ENCODE data around the gene KANSL3. TPM values are rescaled to one million over a fixed set of nuclear protein-coding genes. Genes with fewer than 3 reads are reported as not detected.

The KANSL3 gene
- total RNA-seq, 2 experiments from 2014 or later, result 47.2 to 52.4 TPM

DNA sequence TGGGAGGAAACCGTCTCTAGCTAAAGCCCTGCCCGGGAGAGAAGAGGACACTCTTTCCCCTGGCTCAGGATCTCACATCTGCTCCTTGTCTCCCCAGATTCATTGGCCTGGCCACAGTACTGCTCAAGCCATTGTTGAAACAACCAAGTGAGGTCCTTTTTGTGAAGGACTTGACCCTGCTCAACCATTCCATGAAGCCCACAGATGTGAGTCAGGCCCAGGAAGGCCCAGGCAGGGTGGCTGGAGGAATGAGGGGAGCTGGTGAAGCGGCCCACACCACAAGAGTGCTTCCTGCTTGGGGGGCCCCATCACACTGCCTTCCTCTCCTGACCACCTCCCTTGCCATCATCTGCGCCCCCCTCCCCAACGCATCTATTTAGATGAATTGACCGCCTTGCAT is 9.6 kb upstream of the KANSL3 start:
- Mint-ChIP-seq H3K4me3 (no peak overlapping the region), H3K4me1 (no peaks in the 10 kb centered on the region), H3K27ac (no peak overlapping the region), H3K36me3 (ENCODE audit: low read depth) (no peaks in the 10 kb centered on the region), H3K9me3 (no peaks in the 10 kb centered on the region), H3K27me3 (no peaks in the 10 kb centered on the region)
- ChIA-PET POLR2A (no interaction called here), CTCF (interaction anchor here (0.6 kb wide), 1 partner anchor 12 kb away, joined by 3 read pairs; no protein-coding TSS in a partner anchor)
- no peak for DNase-seq

DNA sequence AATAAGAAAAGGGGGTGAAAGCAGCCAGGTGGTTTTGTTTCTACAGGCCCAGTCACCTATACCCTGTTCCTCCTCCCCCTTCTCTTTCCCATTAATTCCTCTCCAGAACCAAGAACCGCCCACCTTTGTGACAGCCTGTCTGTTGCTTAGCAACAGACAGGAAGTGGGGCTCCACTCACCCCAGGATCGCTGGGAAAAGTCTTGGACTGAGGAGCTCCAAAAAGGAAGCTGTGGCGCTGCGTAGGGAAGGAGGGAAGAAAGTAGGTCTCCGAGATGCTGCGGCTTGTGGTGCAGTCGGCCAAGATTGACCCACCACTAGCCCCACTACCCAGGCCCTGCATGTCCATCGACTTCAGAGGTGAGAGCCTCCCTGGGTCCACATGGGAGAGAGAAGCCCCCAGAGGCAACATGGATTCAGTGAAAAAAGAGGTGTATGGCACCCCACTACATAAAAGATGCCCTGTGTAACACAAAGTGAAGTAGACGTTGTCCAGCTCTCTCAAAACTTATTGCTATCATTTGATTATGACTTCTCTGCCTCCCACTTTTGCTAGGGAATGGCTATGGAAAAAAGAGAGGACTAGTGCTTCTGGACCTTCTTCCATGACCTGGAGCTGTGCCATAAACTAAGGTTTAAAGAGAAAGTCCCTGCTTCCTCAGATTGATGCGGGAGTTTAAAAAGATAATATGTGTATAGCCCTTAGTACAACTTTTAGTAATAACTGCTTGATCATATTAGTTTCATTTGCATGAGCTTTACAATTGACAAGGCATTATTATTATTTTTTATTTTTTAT is 4.7 kb upstream of the KANSL3 start, which contains the start of gene FER1L5:
FER1L5 (plus strand) TSS at position 201 of the 797 bp plus-strand sequence; CDS start at position 274, 73 bp downstream.
- Mint-ChIP-seq H3K36me3 (ENCODE audit: low read depth) (no peaks in the 10 kb centered on the region), H3K27me3 (peaks cover 9% of the 10 kb centered on the region), H3K4me1 (peaks cover 6% of the 10 kb centered on the region), H3K4me3 (no peak within 1 kb of the TSS), H3K9me3 (no peaks in the 10 kb centered on the region), H3K27ac (no peak within 1 kb of the TSS)
- CTCF ChIA-PET, result no interaction called here
- DNase-seq, result no peak
- POLR2A ChIA-PET, result no interaction called here

DNA sequence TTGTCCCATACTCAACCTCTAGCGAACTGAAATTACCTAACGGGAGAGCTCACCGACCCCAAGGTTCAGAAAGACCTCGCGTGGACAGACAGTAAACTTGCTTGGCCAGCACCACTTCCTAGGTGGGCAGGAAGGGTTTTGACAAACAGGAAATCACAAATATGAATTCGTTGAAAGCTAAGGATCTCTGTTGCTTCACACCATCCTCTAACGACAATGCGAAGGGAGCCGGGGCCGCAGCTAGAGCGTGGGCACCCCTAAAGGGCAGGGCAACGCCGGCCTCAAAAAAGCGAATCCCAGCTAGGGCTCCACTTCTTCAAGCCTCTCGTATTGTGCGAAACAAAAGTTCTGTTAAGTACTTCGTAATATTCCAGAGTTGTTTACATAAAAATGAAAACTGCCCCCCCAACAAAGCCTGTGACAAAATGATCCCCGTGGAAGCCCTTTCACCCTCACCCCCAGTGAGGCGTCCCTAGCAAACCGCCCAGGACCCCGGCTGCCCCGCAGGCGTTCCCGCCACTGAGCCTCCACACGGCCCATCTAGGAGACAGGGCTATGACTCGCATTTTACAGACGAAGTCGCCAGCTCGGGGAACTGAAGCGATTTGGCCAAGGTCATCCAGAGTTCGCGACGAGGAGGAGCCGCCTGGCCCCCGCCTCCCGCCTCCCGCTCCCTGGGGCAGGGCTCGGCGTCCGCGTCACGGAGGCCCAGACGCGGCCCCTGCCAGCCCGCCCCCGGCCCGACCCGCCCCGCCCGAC is 548 bp downstream of the KANSL3 start:
- Mint-ChIP-seq H3K36me3 (ENCODE audit: low read depth) (peaks cover 37% of the 10 kb centered on the region), H3K4me3 (peak overlapping the region; percentile 96), H3K4me1 (peaks cover 37% of the 10 kb centered on the region), H3K27ac (peak overlapping the region; percentile 97), H3K27me3 (peaks cover 9% of the 10 kb centered on the region), H3K9me3 (no peaks in the 10 kb centered on the region)
- ChIA-PET POLR2A (interaction anchor here (0.6 kb wide), 1 partner anchor 221 kb away, joined by 3 read pairs; no protein-coding TSS in a partner anchor), CTCF (interaction anchor here (0.6 to 2.3 kb wide), 7 partner anchors 12 to 312 kb away, joined by 3 to 7 read pairs (median 3); partner anchors contain the start of gene ITPRIPL1)
- DNase-seq, result peak; percentile 81

DNA sequence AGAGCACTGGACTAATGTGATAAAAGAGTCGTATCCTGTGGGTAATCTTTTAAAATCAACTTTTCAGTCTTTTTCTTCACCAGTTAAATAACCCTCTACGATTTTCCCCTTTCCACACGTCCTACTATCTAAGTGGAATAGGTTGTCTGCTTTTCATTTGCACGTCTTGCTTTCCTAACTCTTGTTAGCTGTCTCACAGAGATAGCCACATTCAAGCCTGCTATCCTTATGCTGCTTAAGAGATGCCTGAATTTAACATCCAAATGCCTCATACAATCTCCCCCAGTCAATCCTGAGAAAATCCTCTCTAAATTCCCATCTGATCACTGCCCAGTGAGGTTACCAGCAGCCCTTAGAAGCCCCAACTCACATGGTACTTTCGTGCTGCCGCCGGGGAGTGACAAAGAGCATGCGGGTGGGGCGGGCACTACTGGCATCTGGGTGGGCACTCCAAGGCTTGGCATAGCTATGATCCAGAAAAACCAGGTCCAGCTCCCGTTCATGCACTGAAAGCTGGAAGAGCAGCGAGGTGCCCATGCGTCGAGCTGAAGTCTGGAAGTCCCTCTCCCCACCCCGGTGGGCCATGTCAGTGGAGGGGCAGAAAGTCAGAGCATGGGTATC is 1.5 kb downstream of the KANSL3 start:
- H3K4me1 Mint-ChIP-seq, result peaks cover 40% of the 10 kb centered on the region
- POLR2A ChIA-PET, result no interaction called here

DNA sequence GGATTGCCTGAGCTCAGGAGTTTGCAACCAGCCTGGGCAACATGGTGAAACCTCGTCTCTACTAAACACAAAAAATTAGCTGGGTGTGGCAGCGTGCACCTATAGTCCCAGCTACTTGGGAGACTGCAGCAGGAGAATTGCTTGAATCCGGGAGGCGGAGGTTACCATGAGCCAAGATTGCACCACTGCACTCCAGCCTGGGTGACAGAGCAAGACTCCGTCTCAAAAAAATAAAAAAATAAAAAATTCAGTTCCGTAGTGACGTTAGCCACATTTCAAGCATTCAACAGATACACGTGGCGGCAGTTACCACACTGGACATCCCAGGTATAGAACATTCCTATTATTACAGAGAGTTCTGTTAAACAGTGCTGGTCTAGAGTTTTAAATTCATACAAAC is 4.5 kb downstream of the KANSL3 start:
- H3K36me3 Mint-ChIP-seq (ENCODE audit: low read depth), result peaks cover 61% of the 10 kb centered on the region
- ChIA-PET POLR2A (no interaction called here), CTCF (interaction anchor here (0.6 to 0.7 kb wide), 3 partner anchors 31 to 241 kb away, joined by 3 to 4 read pairs (median 3); no protein-coding TSS in a partner anchor)
- no peak overlapping the region for H3K27ac Mint-ChIP-seq
- DNase-seq, result no peak
- no peak overlapping the region for H3K4me3 Mint-ChIP-seq
- no peaks in the 10 kb centered on the region for H3K9me3 Mint-ChIP-seq
- H3K4me1 Mint-ChIP-seq, result peaks cover 36% of the 10 kb centered on the region
- no peaks in the 10 kb centered on the region for H3K27me3 Mint-ChIP-seq

More for the DNA sequence above, 1.5 kb downstream of the KANSL3 start:
- no peak for DNase-seq
- CTCF ChIA-PET, result interaction anchor here (1.6 to 2.3 kb wide), 2 partner anchors 13 kb away, joined by 5 to 7 read pairs; no protein-coding TSS in a partner anchor
- Mint-ChIP-seq H3K36me3 (ENCODE audit: low read depth) (peaks cover 42% of the 10 kb centered on the region), H3K4me3 (peak overlapping the region; percentile 96), H3K27ac (peak overlapping the region; percentile 97), H3K27me3 (peaks cover 9% of the 10 kb centered on the region), H3K9me3 (no peaks in the 10 kb centered on the region)

DNA sequence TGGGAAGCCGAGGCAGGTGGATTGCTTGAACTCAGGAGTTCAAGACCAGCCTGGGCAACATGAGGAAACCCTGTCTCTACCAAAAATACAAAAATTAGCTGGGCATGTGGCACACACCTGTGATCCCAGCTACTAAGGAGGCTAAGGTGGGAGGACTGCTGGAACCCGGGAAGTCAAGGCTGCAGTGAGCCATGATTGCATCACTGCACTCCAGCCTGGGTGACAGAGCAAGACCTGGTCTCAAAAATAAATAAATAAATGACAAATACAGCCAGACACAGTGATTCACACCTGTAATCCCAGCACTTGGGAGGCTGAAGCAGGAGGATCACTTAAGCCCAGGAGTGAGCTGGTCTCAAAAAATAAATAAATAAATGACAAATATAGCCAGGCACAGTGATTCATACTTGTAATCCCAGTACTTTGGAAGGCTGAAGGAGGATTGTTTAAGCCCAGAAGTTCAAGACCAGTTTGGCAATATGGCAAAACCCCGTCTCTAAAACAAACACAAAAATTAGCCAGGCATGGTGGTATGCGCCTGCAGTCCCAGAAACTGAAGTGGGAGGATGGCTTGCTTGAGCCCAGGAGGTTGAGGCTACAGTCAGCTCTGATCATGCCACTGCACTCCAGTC is 6.2 kb downstream of the KANSL3 start:
- Mint-ChIP-seq H3K4me3 (no peak overlapping the region), H3K27me3 (no peaks in the 10 kb centered on the region), H3K36me3 (ENCODE audit: low read depth) (peaks cover 63% of the 10 kb centered on the region), H3K9me3 (no peaks in the 10 kb centered on the region), H3K4me1 (peaks cover 32% of the 10 kb centered on the region), H3K27ac (no peak overlapping the region)
- DNase-seq, result no peak
- ChIA-PET CTCF (interaction anchor here (1.1 kb wide), 1 partner anchor 14 kb away, joined by 3 read pairs; no protein-coding TSS in a partner anchor), POLR2A (no interaction called here)

DNA sequence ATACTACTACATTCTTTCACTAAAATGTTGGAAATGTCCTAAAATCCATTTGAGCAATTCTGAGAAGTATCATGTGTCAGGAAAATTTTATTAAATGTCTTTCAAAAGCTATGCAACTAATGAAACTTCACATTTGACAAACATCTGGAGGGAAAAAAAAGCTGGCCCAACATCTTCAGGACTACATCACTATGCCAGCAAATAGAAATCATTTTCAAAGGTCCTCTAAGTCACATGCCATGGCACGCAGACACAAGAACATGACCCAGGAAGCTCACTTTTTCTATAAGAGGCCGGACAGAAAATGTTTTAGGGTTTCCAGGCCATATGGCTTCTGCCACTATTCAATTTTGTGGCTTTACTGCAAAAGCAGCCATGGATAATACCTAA is 11.6 kb downstream of the KANSL3 start:
- Mint-ChIP-seq H3K4me1 (peaks cover 20% of the 10 kb centered on the region), H3K36me3 (ENCODE audit: low read depth) (peaks cover 39% of the 10 kb centered on the region), H3K27me3 (no peaks in the 10 kb centered on the region), H3K9me3 (no peaks in the 10 kb centered on the region), H3K27ac (no peak overlapping the region), H3K4me3 (no peak overlapping the region)
- ChIA-PET CTCF (interaction anchor here (0.9 kb wide), 1 partner anchor 11 kb away, joined by 3 read pairs; no protein-coding TSS in a partner anchor), POLR2A (no interaction called here)
- no peak for DNase-seq

DNA sequence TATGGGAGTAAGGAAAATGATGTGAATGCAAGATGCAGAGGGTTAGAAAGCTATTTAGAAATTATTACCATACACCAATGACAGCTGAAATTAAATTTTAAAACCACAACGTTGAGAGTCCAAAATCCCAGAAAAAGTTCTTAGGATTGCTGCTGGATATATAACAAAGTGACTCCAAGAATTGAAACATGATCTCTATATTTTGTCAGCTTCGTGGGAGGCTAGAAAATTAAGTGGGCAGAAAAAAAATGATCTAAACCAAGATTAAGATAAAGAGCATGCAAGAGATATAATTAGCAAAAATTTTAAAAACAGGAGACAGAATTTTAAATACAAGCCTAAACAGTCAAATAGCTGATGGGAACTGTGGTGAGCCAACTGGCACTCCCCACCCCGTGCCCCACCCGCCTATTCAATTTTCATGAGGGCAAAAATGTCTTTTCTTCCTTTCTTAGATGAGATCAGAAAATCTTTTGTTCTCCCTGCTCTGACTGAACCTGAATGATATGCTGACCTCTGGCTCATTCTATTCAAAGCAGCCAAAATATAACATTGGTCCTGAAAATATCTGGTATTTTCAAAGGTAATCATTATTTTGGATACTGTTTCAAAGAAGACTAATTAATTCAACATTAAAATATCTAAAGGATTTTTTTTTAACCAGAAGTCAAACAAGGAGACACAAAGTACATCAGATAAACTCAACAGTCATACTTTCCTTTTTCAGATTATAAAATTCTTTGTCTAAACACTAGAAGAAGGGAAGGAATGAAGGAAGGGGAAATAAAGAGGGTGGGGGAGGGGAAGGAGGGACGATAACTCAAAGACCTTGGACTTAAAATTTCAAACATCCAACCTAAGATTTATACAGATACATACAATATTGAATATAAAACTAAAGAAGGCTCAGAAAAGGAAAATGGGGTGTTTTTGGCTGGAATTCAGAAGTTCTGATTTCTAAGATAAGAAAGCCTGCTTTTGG is 12.2 kb downstream of the KANSL3 start:
- no peaks in the 10 kb centered on the region for H3K9me3 Mint-ChIP-seq
- ChIA-PET POLR2A (no interaction called here), CTCF (interaction anchor here (0.6 kb wide), 1 partner anchor 72 kb away, joined by 4 read pairs; no protein-coding TSS in a partner anchor)

DNA sequence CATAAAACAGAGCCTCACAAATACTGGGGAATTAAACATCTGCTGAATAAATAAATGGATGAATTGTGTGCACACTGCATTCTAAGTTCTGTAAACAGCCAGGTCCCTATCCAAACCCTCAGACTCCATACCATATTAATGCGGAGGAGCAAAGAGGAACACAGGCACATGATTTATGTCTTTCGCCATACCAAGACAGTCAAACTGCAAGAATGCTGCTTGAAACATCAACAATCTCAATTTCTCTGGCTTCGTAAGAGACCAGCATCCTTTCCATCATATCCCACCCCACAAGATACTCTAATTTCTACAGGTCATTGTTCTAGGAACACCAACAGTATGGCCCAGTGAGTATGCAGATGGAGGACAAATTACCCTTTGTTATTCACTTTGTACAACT is 15.0 kb downstream of the KANSL3 start:
- Mint-ChIP-seq H3K9me3 (no peaks in the 10 kb centered on the region), H3K27me3 (no peaks in the 10 kb centered on the region), H3K4me1 (peaks cover 25% of the 10 kb centered on the region), H3K36me3 (ENCODE audit: low read depth) (peaks cover 35% of the 10 kb centered on the region), H3K4me3 (no peak overlapping the region), H3K27ac (no peak overlapping the region)
- ChIA-PET CTCF (no interaction called here), POLR2A (no interaction called here)
- DNase-seq, result no peak

More for the DNA sequence above, 12.2 kb downstream of the KANSL3 start:
- Mint-ChIP-seq H3K27me3 (no peaks in the 10 kb centered on the region), H3K36me3 (ENCODE audit: low read depth) (peaks cover 34% of the 10 kb centered on the region), H3K4me3 (no peak overlapping the region), H3K4me1 (peaks cover 20% of the 10 kb centered on the region), H3K27ac (no peak overlapping the region)
- DNase-seq, result no peak

DNA sequence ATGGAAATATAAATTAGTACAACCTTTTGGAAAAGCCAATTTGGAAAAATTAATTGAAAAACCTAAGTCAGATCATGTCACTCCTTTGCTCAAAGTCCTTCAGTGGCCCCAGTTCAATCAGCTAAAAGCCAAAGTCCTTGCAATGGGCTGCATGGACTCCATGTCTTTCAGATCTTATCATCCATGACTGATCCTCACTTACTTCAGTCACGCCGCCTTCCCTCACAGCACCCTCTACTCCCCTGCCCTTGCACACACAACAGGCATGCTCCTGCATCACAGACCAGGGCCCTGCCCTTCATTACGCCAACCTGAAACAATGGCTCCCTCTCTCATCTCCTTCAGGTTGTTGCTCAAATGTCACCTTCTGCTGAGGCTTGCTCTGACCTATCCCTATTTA is 15.6 kb downstream of the KANSL3 start:
- H3K36me3 Mint-ChIP-seq (ENCODE audit: low read depth), result peaks cover 30% of the 10 kb centered on the region
- peaks cover 27% of the 10 kb centered on the region for H3K4me1 Mint-ChIP-seq
- no peak overlapping the region for H3K4me3 Mint-ChIP-seq
- H3K9me3 Mint-ChIP-seq, result no peaks in the 10 kb centered on the region
- ChIA-PET POLR2A (no interaction called here), CTCF (no interaction called here)
- no peak for DNase-seq
- no peak overlapping the region for H3K27ac Mint-ChIP-seq
- H3K27me3 Mint-ChIP-seq, result no peaks in the 10 kb centered on the region

DNA sequence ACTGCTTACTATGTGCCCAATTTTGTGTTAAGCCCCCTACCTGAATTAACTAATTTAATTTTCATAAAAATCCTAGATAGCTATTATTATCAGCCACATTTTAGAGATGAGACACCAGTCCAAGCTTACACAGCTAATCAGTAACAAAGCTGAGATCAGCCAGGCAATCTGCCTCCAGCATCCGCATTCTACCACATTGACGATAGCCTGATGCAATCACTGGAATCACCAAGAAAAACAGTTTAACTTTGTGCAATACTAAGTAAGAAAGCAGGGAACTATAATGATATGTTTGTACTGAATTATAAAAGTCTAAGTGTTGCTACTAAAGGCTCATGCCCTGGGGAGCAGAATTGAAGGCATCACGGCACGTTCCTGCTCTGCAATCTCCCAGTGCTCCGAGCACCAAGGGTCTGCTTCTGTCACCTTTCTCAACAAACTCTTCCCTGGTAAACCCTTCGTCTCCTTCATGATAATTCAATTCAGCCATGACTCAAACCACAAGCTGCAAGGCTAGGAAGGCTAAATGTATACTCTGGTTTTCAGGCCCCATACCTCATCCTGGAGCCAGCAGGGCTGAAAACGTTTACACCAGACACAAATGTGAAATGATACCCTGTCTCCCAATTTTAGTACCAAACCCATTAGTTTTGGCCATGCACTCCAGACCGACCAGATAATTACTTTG is 19.4 kb downstream of the KANSL3 start:
- H3K4me3 Mint-ChIP-seq, result no peak overlapping the region
- CTCF ChIA-PET, result interaction anchor here (0.9 to 1.8 kb wide), 6 partner anchors 9 to 25 kb away, joined by 3 to 4 read pairs (median 3); no protein-coding TSS in a partner anchor
- H3K9me3 Mint-ChIP-seq, result no peaks in the 10 kb centered on the region
- peaks cover 30% of the 10 kb centered on the region for H3K4me1 Mint-ChIP-seq
- H3K36me3 Mint-ChIP-seq (ENCODE audit: low read depth), result peaks cover 43% of the 10 kb centered on the region
- POLR2A ChIA-PET, result no interaction called here
- H3K27me3 Mint-ChIP-seq, result no peaks in the 10 kb centered on the region
- peak overlapping the region; percentile 1 for H3K27ac Mint-ChIP-seq
- no peak for DNase-seq

Measured in activated CD4-positive, alpha-beta T cell treated with anti-CD3 and anti-CD28 coated beads, Interleukin-2, amount 10 ng/mL, durations not matched to agents 7 days and 5 days (primary cell).